ENCODE results near the gene SPATS2L.

Gene SPATS2L

DNA sequence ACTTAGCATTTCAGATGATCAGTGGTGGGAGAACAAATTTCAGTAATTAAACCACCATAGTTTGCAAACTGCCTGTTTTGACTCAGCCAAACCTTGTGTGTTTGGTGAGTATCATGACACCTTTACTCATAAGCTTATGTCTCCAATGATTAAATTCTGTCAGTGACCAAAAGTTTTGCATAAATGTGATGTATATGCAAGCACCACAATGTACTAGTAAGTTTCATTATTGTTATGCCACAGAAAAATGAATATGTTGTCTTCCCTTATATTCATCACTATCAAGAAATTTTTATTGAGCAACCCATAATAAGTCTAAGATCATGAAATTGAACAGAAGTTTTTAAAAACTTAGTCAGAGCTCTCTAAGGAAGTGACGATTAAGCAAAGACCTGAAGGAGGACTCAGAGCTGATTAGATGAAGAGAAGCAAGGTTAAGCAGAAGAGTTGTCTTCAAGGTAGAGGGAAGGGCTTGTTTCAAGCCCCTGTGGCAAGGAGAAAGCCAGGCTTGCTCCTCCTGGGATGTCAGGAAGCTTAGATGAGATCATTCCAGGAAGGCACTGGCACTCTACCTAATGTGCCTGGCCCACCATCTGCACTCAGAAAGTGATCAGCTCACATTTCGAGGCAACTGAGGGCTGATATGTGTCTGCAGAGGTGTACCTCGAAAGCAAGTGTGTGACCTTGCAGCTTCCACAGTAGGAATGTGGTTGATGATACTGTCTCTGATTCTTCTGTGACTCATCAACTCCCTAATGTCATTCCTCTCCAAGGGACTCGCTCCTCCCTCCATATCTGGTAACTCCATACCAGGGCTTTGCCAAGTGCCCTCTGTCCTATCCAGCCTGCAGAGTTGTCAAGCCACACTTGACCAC lies 148.7 kb downstream of the SPATS2L start:
- DNase-seq: no peak
- no peak overlapping the region for H3K27ac ChIP-seq (ENCODE audit: insufficient read depth, low read length, poor library complexity, severe bottlenecking)

DNA sequence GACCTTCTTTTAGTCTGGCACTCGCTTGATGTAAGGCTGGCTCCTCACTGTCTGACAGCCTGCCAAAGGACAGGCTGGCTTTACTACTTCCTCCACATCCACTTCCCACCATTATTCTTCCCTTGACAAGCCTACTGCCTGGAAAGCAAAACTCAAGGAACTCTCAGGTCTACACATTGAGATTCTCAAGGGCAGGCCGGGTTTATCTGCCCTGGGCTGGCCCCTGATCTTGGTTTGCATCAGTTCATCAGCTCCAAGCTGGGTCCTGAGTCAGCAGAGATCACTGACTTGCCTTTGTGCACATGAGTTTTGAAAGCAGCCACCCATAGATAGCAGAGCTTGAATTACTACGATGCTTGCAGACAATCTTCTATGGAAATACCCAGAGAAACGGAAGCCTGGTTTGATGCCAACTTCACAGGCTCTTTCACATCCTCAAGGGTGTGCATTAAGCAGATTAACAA lies 149.5 kb downstream of the SPATS2L start:
- peaks cover 3% of the 10 kb centered on the region for H3K4me1 ChIP-seq (ENCODE audit: control insufficient read depth, insufficient read depth, low read length, poor library complexity, severe bottlenecking)
- DNase-seq: no peak
- H3K36me3 ChIP-seq (ENCODE audit: control insufficient read depth, insufficient read depth, low read length): no peaks in the 10 kb centered on the region
- H3K27ac ChIP-seq (ENCODE audit: insufficient read depth, low read length, poor library complexity, severe bottlenecking): no peak overlapping the region
- no peak overlapping the region for H3K4me3 ChIP-seq (ENCODE audit: insufficient read depth, low read depth, low read length, poor library complexity, severe bottlenecking)
- H3K9me3 ChIP-seq (ENCODE audit: control insufficient read depth, low read length): no peaks in the 10 kb centered on the region
- H3K27me3 ChIP-seq (replicated peaks; ENCODE audit: control insufficient read depth, insufficient read depth, low read length, poor library complexity, severe bottlenecking): no peaks in the 10 kb centered on the region

More for the DNA sequence above, 148.7 kb downstream of the SPATS2L start:
- no peak overlapping the region for H3K4me3 ChIP-seq (ENCODE audit: insufficient read depth, low read depth, low read length, poor library complexity, severe bottlenecking)
- H3K36me3 ChIP-seq (ENCODE audit: control insufficient read depth, insufficient read depth, low read length): no peaks in the 10 kb centered on the region
- H3K4me1 ChIP-seq (ENCODE audit: control insufficient read depth, insufficient read depth, low read length, poor library complexity, severe bottlenecking): peaks cover 3% of the 10 kb centered on the region
- H3K9me3 ChIP-seq (ENCODE audit: control insufficient read depth, low read length): no peaks in the 10 kb centered on the region
- no peaks in the 10 kb centered on the region for H3K27me3 ChIP-seq (replicated peaks; ENCODE audit: control insufficient read depth, insufficient read depth, low read length, poor library complexity, severe bottlenecking)

- no peak overlapping the region for H3K4me3 ChIP-seq (ENCODE audit: insufficient read depth, low read depth, low read length, poor library complexity, severe bottlenecking)
- no peak overlapping the region for H3K27ac ChIP-seq (ENCODE audit: insufficient read depth, low read length, poor library complexity, severe bottlenecking)
- no peaks in the 10 kb centered on the region for H3K9me3 ChIP-seq (ENCODE audit: control insufficient read depth, low read length)
- no peaks in the 10 kb centered on the region for H3K27me3 ChIP-seq (replicated peaks; ENCODE audit: control insufficient read depth, insufficient read depth, low read length, poor library complexity, severe bottlenecking)
- no peaks in the 10 kb centered on the region for H3K36me3 ChIP-seq (ENCODE audit: control insufficient read depth, insufficient read depth, low read length)
- H3K4me1 ChIP-seq (ENCODE audit: control insufficient read depth, insufficient read depth, low read length, poor library complexity, severe bottlenecking): peaks cover 3% of the 10 kb centered on the region
- no peak for DNase-seq
These were observed 150.1 kb downstream of the SPATS2L start for GRCh38 chr2:200456567-200456966.

DNA sequence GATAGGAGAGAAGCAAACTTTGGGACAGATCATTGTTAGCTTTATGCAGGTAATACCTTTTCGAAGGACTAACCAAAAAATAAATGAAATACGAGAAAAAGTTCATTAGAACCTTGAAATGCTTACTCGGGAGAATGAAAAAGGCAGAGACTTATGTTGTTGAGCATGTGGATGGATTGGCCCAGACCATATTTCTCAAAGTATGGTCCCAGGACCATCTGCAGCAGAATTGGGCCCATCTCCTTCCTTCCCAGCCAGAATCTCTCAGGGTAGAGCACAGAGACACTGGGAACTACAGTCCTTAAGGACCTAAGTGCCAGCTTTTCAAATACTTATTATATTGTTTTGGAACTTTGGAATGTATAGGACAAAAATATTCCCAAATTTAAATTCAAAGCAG lies 152.6 kb downstream of the SPATS2L start:
- H3K27me3 ChIP-seq (replicated peaks; ENCODE audit: control insufficient read depth, insufficient read depth, low read length, poor library complexity, severe bottlenecking): no peaks in the 10 kb centered on the region
- DNase-seq: no peak
- no peak overlapping the region for H3K27ac ChIP-seq (ENCODE audit: insufficient read depth, low read length, poor library complexity, severe bottlenecking)

DNA sequence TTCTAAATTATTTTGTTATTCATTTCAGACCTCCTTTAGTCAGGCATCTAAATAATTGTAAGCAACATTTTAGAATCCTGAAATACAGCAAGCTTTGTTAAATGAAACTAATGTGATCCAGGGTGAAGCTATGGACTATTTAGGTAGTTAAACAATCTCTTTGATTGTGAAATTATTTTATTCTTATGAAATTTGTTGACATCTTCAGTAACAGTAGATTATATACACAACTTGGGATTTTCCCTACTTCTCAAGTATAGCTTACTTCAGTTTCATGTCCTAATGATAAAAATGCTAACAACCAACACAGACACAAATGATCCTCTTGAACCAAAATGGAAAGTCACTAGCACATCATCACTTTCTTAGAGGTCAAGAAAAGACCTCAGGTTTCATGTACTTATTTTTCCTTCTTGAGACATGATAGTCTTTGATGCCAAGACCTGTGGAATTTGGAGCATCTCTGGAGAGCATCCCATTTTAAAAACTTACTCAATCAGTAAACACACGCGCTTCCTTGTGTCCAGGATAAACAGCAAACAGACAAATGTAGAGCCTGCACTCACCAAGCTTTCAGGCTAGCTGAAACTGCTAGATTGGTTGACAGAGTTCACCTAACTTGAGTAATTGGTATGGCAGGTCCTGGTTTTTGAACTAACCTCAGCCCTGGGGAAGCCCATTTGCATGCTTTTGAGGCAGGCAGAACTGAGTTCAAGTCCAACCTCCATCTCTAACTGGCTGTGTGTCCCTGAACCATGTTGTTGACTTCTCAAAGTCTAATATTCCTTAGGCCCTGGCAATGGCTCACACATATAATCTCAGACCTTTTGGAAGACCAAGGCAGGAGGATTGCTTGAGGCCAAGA lies 155.6 kb downstream of the SPATS2L start:
- H3K36me3 ChIP-seq (ENCODE audit: control insufficient read depth, insufficient read depth, low read length): no peaks in the 10 kb centered on the region
- no peak for DNase-seq

More for the DNA sequence above, 152.6 kb downstream of the SPATS2L start:
- Histone ChIP-seq H3K36me3 (ENCODE audit: control insufficient read depth, insufficient read depth, low read length) (no peaks in the 10 kb centered on the region), H3K9me3 (ENCODE audit: control insufficient read depth, low read length) (no peaks in the 10 kb centered on the region), H3K4me3 (ENCODE audit: insufficient read depth, low read depth, low read length, poor library complexity, severe bottlenecking) (no peak overlapping the region), H3K4me1 (ENCODE audit: control insufficient read depth, insufficient read depth, low read length, poor library complexity, severe bottlenecking) (peaks cover 3% of the 10 kb centered on the region)

GRCh38 chr2:200463452-200463851 lies 157.0 kb downstream of the SPATS2L start:
- no peak overlapping the region for H3K4me3 ChIP-seq (ENCODE audit: insufficient read depth, low read depth, low read length, poor library complexity, severe bottlenecking)
- no peak overlapping the region for H3K27ac ChIP-seq (ENCODE audit: insufficient read depth, low read length, poor library complexity, severe bottlenecking)
- no peaks in the 10 kb centered on the region for H3K36me3 ChIP-seq (ENCODE audit: control insufficient read depth, insufficient read depth, low read length)
- no peaks in the 10 kb centered on the region for H3K27me3 ChIP-seq (replicated peaks; ENCODE audit: control insufficient read depth, insufficient read depth, low read length, poor library complexity, severe bottlenecking)
- no peaks in the 10 kb centered on the region for H3K9me3 ChIP-seq (ENCODE audit: control insufficient read depth, low read length)
- peaks cover 13% of the 10 kb centered on the region for H3K4me1 ChIP-seq (ENCODE audit: control insufficient read depth, insufficient read depth, low read length, poor library complexity, severe bottlenecking)
- DNase-seq: no peak

More for the DNA sequence above, 155.6 kb downstream of the SPATS2L start:
- no peak overlapping the region for H3K4me3 ChIP-seq (ENCODE audit: insufficient read depth, low read depth, low read length, poor library complexity, severe bottlenecking)
- H3K4me1 ChIP-seq (ENCODE audit: control insufficient read depth, insufficient read depth, low read length, poor library complexity, severe bottlenecking): peaks cover under 1% of the 10 kb centered on the region
- H3K27ac ChIP-seq (ENCODE audit: insufficient read depth, low read length, poor library complexity, severe bottlenecking): no peak overlapping the region
- H3K9me3 ChIP-seq (ENCODE audit: control insufficient read depth, low read length): no peaks in the 10 kb centered on the region
- no peaks in the 10 kb centered on the region for H3K27me3 ChIP-seq (replicated peaks; ENCODE audit: control insufficient read depth, insufficient read depth, low read length, poor library complexity, severe bottlenecking)

DNA sequence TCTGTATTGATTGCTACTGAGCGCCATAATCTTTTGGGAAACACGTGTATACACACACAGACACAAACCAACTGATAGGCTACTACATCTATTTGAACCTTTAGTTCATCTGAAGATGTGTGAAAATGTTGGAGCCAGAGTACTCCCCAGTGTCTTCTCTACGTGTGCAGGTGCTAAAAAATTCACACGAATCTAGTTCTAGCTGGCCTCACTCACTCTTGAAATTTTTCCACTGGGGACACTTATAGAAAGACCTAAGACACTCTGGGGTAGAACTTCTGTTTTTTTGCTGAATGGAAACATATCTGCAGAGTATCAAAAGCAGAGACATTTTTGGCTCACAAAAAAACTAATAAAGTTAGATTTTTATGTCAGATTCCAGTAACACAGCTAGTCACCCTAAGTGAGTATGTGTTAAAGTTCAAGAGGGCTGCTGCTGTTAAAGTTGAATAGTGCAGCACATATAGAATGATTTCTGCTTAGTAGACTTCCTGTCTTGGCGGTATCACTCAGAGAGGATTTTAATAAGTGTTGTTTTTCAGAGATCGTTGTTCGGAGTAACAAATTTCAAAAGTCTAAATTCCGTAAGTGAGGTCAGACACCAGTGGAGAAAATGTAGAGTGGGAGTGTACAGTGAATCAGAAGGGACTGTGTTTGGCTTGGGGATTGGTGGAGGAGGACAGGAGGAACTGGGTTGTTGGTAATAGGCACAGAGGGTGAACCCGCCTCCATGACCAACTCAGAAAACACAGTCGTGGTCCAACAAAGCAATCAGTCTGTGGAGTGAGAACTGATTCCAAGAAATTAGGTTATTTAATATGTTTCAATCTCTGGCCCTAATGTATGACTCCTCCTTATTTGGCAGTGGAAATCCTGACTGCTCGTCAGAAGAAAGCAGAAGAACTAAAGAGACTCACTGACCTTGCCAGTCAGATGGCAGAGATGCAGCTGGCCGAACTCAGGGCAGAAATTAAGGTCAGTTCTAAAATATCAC lies 160.2 kb downstream of the SPATS2L start:
- peaks cover 18% of the 10 kb centered on the region for H3K4me1 ChIP-seq (ENCODE audit: control insufficient read depth, insufficient read depth, low read length, poor library complexity, severe bottlenecking)
- no peaks in the 10 kb centered on the region for H3K36me3 ChIP-seq (ENCODE audit: control insufficient read depth, insufficient read depth, low read length)
- H3K4me3 ChIP-seq (ENCODE audit: insufficient read depth, low read depth, low read length, poor library complexity, severe bottlenecking): peak overlapping the region; percentile 31

GRCh38 chr2:200467806-200468681 lies 161.6 kb downstream of the SPATS2L start:
- Histone ChIP-seq H3K36me3 (ENCODE audit: control insufficient read depth, insufficient read depth, low read length) (no peaks in the 10 kb centered on the region), H3K9me3 (ENCODE audit: control insufficient read depth, low read length) (no peaks in the 10 kb centered on the region), H3K27me3 (replicated peaks; ENCODE audit: control insufficient read depth, insufficient read depth, low read length, poor library complexity, severe bottlenecking) (no peaks in the 10 kb centered on the region), H3K4me3 (ENCODE audit: insufficient read depth, low read depth, low read length, poor library complexity, severe bottlenecking) (no peak overlapping the region), H3K27ac (ENCODE audit: insufficient read depth, low read length, poor library complexity, severe bottlenecking) (peak overlapping the region; percentile 39), H3K4me1 (ENCODE audit: control insufficient read depth, insufficient read depth, low read length, poor library complexity, severe bottlenecking) (peaks cover 18% of the 10 kb centered on the region)
- DNase-seq: peak in 1 of 3 donors; percentile 16

More for the DNA sequence above, 160.2 kb downstream of the SPATS2L start:
- Histone ChIP-seq H3K27me3 (replicated peaks; ENCODE audit: control insufficient read depth, insufficient read depth, low read length, poor library complexity, severe bottlenecking) (no peaks in the 10 kb centered on the region), H3K9me3 (ENCODE audit: control insufficient read depth, low read length) (no peaks in the 10 kb centered on the region), H3K27ac (ENCODE audit: insufficient read depth, low read length, poor library complexity, severe bottlenecking) (peak overlapping the region; percentile 46)
- DNase-seq: peak in 2 of 3 donors; percentile 8 to 11

Measured in effector memory CD4-positive, alpha-beta T cell (primary cell).